MM.1S (cell line): ENCODE measurements around the gene PRR13.
A peak's percentile ranks its signal among the peaks of the same experiment; 100 is the strongest.

ENCODE experiments used
- DNase-seq: peaks from one replicate; pipeline ENCODE4 v3.0.0-alpha.2; 2015
- H2AFZ ChIP-seq: fragments of 300-600 bp; sonication (generic); 2 replicates; pipeline ENCODE4 v1.6.0; 2016; ENCODE audit warnings: antibody characterized with exemption, low read length
- H3F3A ChIP-seq: fragments of 300-600 bp; sonication (generic); 2 replicates; pipeline ENCODE4 v1.6.1; 2016; ENCODE audit warnings: mild to moderate bottlenecking, antibody characterized with exemption, low read length, moderate library complexity, mixed read lengths; ENCODE audit not compliant: insufficient read depth
- H3K27ac ChIP-seq: fragments of 300-600 bp; sonication (generic); 2 replicates; pipeline ENCODE4 v1.5.1; 2016; ENCODE audit warnings: mild to moderate bottlenecking, low read length
- H3K27me3 ChIP-seq: fragments of 300-600 bp; sonication (generic); replicated peaks from 2 replicates; pipeline ENCODE4 v1.6.0; 2016; ENCODE audit warnings: low read length; ENCODE audit not compliant: insufficient read depth
- H3K36me3 ChIP-seq: fragments of 300-600 bp; sonication (generic); replicated peaks from 2 replicates; pipeline ENCODE4 v1.6.1; 2016; ENCODE audit warnings: mild to moderate bottlenecking, low read length, mixed read lengths; ENCODE audit not compliant: insufficient read depth
- H3K4me1 ChIP-seq: fragments of 300-600 bp; sonication (generic); 2 replicates; pipeline ENCODE4 v1.6.1; 2016; ENCODE audit warnings: low read length, mixed read lengths
- H3K4me2 ChIP-seq: fragments of 300-600 bp; sonication (generic); 2 replicates; pipeline ENCODE4 v1.6.0; 2016; ENCODE audit warnings: low read depth, low read length
- H3K4me3 ChIP-seq: fragments of 300-600 bp; sonication (generic); 2 replicates; pipeline ENCODE4 v1.5.1; 2016; ENCODE audit warnings: low read length, mixed read lengths
- H3K79me2 ChIP-seq: fragments of 300-600 bp; sonication (generic); 2 replicates; pipeline ENCODE4 v1.6.1; 2016; ENCODE audit warnings: mixed run types, low read length, mixed read lengths
- H3K9ac ChIP-seq: fragments of 300-600 bp; sonication (generic); 2 replicates; pipeline ENCODE4 v1.6.1; 2016; ENCODE audit warnings: low read length, mixed read lengths
- H3K9me2 ChIP-seq: fragments of 300-600 bp; sonication (generic); replicated peaks from 2 replicates; pipeline ENCODE4 v1.6.1; 2016; ENCODE audit warnings: mild to moderate bottlenecking, low read length, mixed read lengths; ENCODE audit not compliant: insufficient read depth
- H3K9me3 ChIP-seq: fragments of 300-600 bp; sonication (generic); replicated peaks from 2 replicates; pipeline ENCODE4 v1.6.1; 2016; ENCODE audit warnings: mild to moderate bottlenecking, low read length, mixed read lengths; ENCODE audit not compliant: insufficient read depth
- H4K20me1 ChIP-seq: fragments of 300-600 bp; sonication (generic); 2 replicates; pipeline ENCODE4 v1.6.1; 2016; ENCODE audit warnings: mild to moderate bottlenecking, low read length, moderate library complexity, mixed read lengths; ENCODE audit not compliant: insufficient read depth
- EZH2 ChIP-seq: fragments of 300-600 bp; sonication (generic); optimal IDR thresholded peaks from 2 replicates; pipeline ENCODE3; 2017; ENCODE audit warnings: low read depth, mild to moderate bottlenecking, antibody characterized with exemption, low read length, mixed read lengths
- EZH2phosphoT487 ChIP-seq: fragments of 300-600 bp; sonication (generic); IDR thresholded peaks from 2 replicates; pipeline ENCODE4 v1.6.1; 2018; ENCODE audit warnings: antibody characterized with exemption, low read length
- TF ChIP-seq, protein P1 (sequence below): fragments of 300-600 bp; sonication (generic); IDR thresholded peaks from 2 replicates; pipeline ENCODE4 v1.5.1; 2016; ENCODE audit warnings: antibody characterized with exemption, low read length, mixed read lengths

The PRR13 gene

DNA sequence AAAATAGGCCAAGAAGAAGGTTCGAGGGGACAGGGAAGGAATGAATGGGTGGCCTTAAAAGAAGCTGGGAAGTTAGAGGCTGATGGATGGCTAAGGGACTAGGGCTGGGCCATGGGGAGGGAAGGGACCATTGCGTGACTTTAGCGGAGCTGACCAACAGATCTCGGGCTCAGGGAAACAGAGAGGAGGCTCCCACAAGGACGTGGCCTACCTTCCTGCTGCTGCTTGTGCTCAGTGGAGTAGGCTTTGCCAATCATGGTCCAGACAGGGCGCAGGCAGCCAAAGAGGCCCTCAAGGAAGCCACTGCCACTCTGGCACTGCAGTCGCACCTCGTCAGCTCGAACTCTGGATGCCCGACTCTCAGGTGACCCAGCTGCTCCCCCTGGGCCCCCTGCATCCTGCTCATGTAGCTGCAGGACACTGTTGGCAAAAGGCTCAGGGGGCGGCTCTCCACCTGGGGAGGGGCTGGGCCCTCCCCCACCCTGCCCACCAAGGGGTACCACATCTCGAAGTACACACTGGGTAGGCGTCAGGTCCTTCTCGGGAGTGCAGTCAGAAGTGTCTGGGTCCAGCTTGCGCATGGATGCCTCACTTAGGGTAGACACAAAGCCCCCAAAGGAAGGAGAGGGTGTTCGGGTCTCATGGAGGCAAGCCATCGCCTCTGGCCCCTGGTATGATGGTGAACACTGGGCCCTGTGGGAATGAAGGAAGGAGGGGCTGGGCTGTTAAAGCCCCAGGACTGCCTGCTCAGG, 45.4 kb downstream of the PRR13 start:
- Histone ChIP-seq H3K27ac (no peak overlapping the region), H3F3A (peaks cover 49% of the 10 kb centered on the region), H3K4me2 (no peak overlapping the region), H3K9ac (no peak overlapping the region), H3K79me2 (peaks cover 3% of the 10 kb centered on the region; the same call in 1 of the 2 replicates), H3K27me3 (no peaks in the 10 kb centered on the region), H3K36me3 (0 out of 2 replicates have a peak, but pooled peaks cover 6% of the 10 kb centered on the region), H3K9me3 (no peaks in the 10 kb centered on the region), H2AFZ (no peak overlapping the region), H3K4me1 (no peaks in the 10 kb centered on the region), H3K4me3 (no peak overlapping the region), H4K20me1 (0 out of 2 replicates have a peak, but pooled peaks cover 4% of the 10 kb centered on the region), H3K9me2 (no peaks in the 10 kb centered on the region)
- TF ChIP-seq EZH2phosphoT487 (no peak), EZH2 (no peak)
- TF ChIP-seq, protein P1, sequence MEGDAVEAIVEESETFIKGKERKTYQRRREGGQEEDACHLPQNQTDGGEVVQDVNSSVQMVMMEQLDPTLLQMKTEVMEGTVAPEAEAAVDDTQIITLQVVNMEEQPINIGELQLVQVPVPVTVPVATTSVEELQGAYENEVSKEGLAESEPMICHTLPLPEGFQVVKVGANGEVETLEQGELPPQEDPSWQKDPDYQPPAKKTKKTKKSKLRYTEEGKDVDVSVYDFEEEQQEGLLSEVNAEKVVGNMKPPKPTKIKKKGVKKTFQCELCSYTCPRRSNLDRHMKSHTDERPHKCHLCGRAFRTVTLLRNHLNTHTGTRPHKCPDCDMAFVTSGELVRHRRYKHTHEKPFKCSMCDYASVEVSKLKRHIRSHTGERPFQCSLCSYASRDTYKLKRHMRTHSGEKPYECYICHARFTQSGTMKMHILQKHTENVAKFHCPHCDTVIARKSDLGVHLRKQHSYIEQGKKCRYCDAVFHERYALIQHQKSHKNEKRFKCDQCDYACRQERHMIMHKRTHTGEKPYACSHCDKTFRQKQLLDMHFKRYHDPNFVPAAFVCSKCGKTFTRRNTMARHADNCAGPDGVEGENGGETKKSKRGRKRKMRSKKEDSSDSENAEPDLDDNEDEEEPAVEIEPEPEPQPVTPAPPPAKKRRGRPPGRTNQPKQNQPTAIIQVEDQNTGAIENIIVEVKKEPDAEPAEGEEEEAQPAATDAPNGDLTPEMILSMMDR, result no peak
- DNase-seq, result peak; percentile 2

DNA sequence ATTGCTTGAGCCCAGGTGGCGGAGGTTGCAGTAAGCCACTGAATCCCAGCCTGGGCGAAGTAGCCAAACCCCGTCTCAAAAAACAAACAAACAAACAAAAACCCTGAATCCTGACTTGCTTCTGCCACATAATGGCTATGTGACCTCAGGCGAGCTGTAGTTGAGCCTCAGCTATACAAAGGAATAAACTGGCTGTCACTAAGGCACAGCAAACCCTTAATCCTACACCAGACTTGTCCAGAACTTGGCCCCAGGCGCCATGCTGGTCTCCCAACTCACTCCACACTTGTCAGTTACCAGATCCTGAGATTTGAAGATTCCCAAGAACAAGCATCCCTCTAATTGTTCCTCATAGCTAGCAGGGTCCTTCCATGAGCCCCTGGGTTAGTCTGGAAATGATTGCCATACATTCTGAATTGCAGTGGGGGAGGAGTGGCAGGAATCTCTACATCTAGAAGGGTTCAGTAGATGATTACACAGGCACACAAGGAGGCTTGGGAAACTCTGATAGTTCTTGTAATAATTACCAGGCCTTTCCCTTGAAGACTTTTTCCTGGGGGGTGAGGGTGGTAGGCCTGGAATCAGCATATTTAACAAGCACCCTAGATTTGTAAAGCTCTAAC, 47.8 kb downstream of the PRR13 start:
- H3K4me3 ChIP-seq, result no peak overlapping the region
- H4K20me1 ChIP-seq, result no peaks in the 10 kb centered on the region
- no peak for DNase-seq
- no peak overlapping the region for H3K9ac ChIP-seq
- H3K27ac ChIP-seq, result no peak overlapping the region
- H2AFZ ChIP-seq, result no peak overlapping the region
- peaks cover 38% of the 10 kb centered on the region for H3F3A ChIP-seq
- no peaks in the 10 kb centered on the region for H3K27me3 ChIP-seq
- no peak for TF ChIP-seq EZH2phosphoT487
- TF ChIP-seq, protein P1, result no peak
- no peak for TF ChIP-seq EZH2
- no peak overlapping the region for H3K4me2 ChIP-seq
- no peaks in the 10 kb centered on the region for H3K36me3 ChIP-seq
- H3K9me2 ChIP-seq, result no peaks in the 10 kb centered on the region
- no peaks in the 10 kb centered on the region for H3K9me3 ChIP-seq
- H3K79me2 ChIP-seq, result no peaks in the 10 kb centered on the region; the same call in 1 of the 2 replicates
- peaks cover 11% of the 10 kb centered on the region for H3K4me1 ChIP-seq

- Histone ChIP-seq H3K4me1 (peaks cover 11% of the 10 kb centered on the region), H3K9ac (no peak overlapping the region), H3K4me3 (no peak overlapping the region), H3K36me3 (no peaks in the 10 kb centered on the region), H3K4me2 (peak overlapping the region; percentile 99; the same call in 1 of the 2 replicates), H2AFZ (no peak overlapping the region), H3K27ac (no peak overlapping the region), H3K9me2 (no peaks in the 10 kb centered on the region), H4K20me1 (no peaks in the 10 kb centered on the region), H3K79me2 (peaks cover 11% of the 10 kb centered on the region; the same call in 1 of the 2 replicates), H3F3A (peaks cover 21% of the 10 kb centered on the region), H3K9me3 (no peaks in the 10 kb centered on the region), H3K27me3 (no peaks in the 10 kb centered on the region)
- TF ChIP-seq EZH2 (no peak), EZH2phosphoT487 (no peak)
- TF ChIP-seq, protein P1, result no peak
- no peak for DNase-seq
Observed at GRCh38 chr12:53492188-53492587, 50.7 kb downstream of the PRR13 start.
